Measurements from ENCODE around the gene ZNF782.

GRCh38 chr9:96883922-96884321, 29.6 kb upstream of the ZNF782 start:
- TF ChIP-seq CTCF (conservative IDR thresholded peaks at IDR 0.05; ENCODE audit: low read length) = no peak
- no peak for TF ChIP-seq EZH2phosphoT487 (IDR thresholded peaks at IDR 0.05; ENCODE audit: borderline replicate concordance, low read depth, low read length)
